HAP-1 (cell line): ENCODE data around the gene SAMHD1.
"Not testable (repeated sequence)": the region's sequence is repeated elsewhere in the genome, so short reads cannot be mapped to it uniquely, and the experiment has no call there.

Source experiments
- DNase-seq, 2 experiments: peaks; one replicate each; pipeline ENCODE4 v3.0.0-alpha.2; 2016 to 2020; ENCODE audit warnings: low spot score in 2 of 2
- H3K27me3 ChIP-seq: fragments of 250-450 bp; sonication (Bioruptor Pico); 2 replicates; pipeline ENCODE4 v1.5.1; 2020; ENCODE audit warnings: low read depth, mild to moderate bottlenecking, moderate library complexity
- H3K36me3 ChIP-seq: fragments of 250-450 bp; sonication (Bioruptor Pico); replicated peaks from 2 replicates; pipeline ENCODE4 v1.5.1; 2020; ENCODE audit warnings: mild to moderate bottlenecking
- H3K4me1 ChIP-seq: fragments of 250-450 bp; sonication (Bioruptor Pico); 2 replicates; pipeline ENCODE4 v1.5.1; 2020; ENCODE audit warnings: mild to moderate bottlenecking
- H3K4me3 ChIP-seq: fragments of 250-450 bp; sonication (Bioruptor Pico); 2 replicates; pipeline ENCODE4 v1.5.1; 2020; ENCODE audit warnings: mild to moderate bottlenecking, moderate library complexity
- H3K9me3 ChIP-seq: fragments of 250-450 bp; sonication (Bioruptor Pico); 2 replicates; pipeline ENCODE4 v1.5.1; 2020; ENCODE audit warnings: mild to moderate bottlenecking, moderate library complexity
- in situ Hi-C: fragments of 300-500 bp; cut with MboI; formaldehyde crosslinking; loops from 3 replicates; pipeline ENCODE4 v1.14.3; 2020; ENCODE audit warnings: low sequenced_read_pairs, inconsistent platforms, mixed read lengths

SAMHD1 gene

GRCh38 chr20:36936761-36937401, 14.6 kb downstream of the SAMHD1 start:
- H3K9me3 ChIP-seq, in situ Hi-C loops, H3K4me3 ChIP-seq, DNase-seq, H3K27me3 ChIP-seq: not testable (repeated sequence)
- H3K4me1 ChIP-seq: peaks cover 16% of the 10 kb centered on the region
- H3K36me3 ChIP-seq: peaks cover 11% of the 10 kb centered on the region

- Histone ChIP-seq H3K4me1 (peaks cover 12% of the 10 kb centered on the region), H3K27me3 (no peaks in the 10 kb centered on the region), H3K9me3 (no peaks in the 10 kb centered on the region), H3K4me3 (no peak overlapping the region), H3K36me3 (peaks cover 11% of the 10 kb centered on the region)
- in situ Hi-C loops: no loop called here
- no peak for DNase-seq
Observed at GRCh38 chr20:36936341-36936740, 15.2 kb downstream of the SAMHD1 start.

GRCh38 chr20:36933571-36933970, 17.9 kb downstream of the SAMHD1 start:
- H3K27me3 ChIP-seq, H3K4me1 ChIP-seq, H3K9me3 ChIP-seq, DNase-seq, H3K4me3 ChIP-seq, H3K36me3 ChIP-seq, in situ Hi-C loops: not testable (repeated sequence)

- no peak for DNase-seq
- no peak overlapping the region for H3K4me3 ChIP-seq
Observed at GRCh38 chr20:36932476-36933426, 18.8 kb downstream of the SAMHD1 start.

GRCh38 chr20:36932067-36932466, 19.4 kb downstream of the SAMHD1 start:
- in situ Hi-C loops, DNase-seq, H3K27me3 ChIP-seq, H3K4me1 ChIP-seq, H3K9me3 ChIP-seq, H3K4me3 ChIP-seq: not testable (repeated sequence)
- peaks cover 14% of the 10 kb centered on the region for H3K36me3 ChIP-seq

More at GRCh38 chr20:36932476-36933426, 18.8 kb downstream of the SAMHD1 start:
- Histone ChIP-seq H3K9me3 (no peaks in the 10 kb centered on the region), H3K4me1 (no peaks in the 10 kb centered on the region), H3K36me3 (peaks cover 11% of the 10 kb centered on the region), H3K27me3 (no peaks in the 10 kb centered on the region)
- in situ Hi-C loops: no loop called here

- in situ Hi-C loops: no loop called here
- Histone ChIP-seq H3K4me3 (no peak overlapping the region), H3K9me3 (no peaks in the 10 kb centered on the region), H3K27me3 (no peaks in the 10 kb centered on the region), H3K36me3 (peaks cover 18% of the 10 kb centered on the region), H3K4me1 (no peaks in the 10 kb centered on the region; the same call in 1 of the 2 replicates)
- no peak for DNase-seq
Observed at GRCh38 chr20:36929691-36930090, 21.8 kb downstream of the SAMHD1 start.

GRCh38 chr20:36929290-36929689, 22.2 kb downstream of the SAMHD1 start:
- Histone ChIP-seq H3K27me3 (no peaks in the 10 kb centered on the region), H3K4me1 (no peaks in the 10 kb centered on the region; the same call in none of the 2 replicates), H3K9me3 (no peaks in the 10 kb centered on the region), H3K36me3 (peaks cover 18% of the 10 kb centered on the region), H3K4me3 (no peak overlapping the region)
- no peak for DNase-seq
- in situ Hi-C loops: no loop called here

- DNase-seq: no peak
- Histone ChIP-seq H3K36me3 (peaks cover 14% of the 10 kb centered on the region), H3K4me1 (no peaks in the 10 kb centered on the region; the same call in none of the 2 replicates), H3K4me3 (no peak overlapping the region), H3K9me3 (no peaks in the 10 kb centered on the region), H3K27me3 (no peaks in the 10 kb centered on the region)
- in situ Hi-C loops: no loop called here
Observed at GRCh38 chr20:36927704-36928103, 23.8 kb downstream of the SAMHD1 start.

- in situ Hi-C loops: no loop called here
- Histone ChIP-seq H3K9me3 (no peaks in the 10 kb centered on the region), H3K27me3 (no peaks in the 10 kb centered on the region), H3K4me3 (no peak overlapping the region), H3K4me1 (no peaks in the 10 kb centered on the region; the same call in none of the 2 replicates), H3K36me3 (peaks cover 14% of the 10 kb centered on the region)
- DNase-seq: no peak
Observed at GRCh38 chr20:36926653-36927200, 24.8 kb downstream of the SAMHD1 start.

GRCh38 chr20:36925234-36925633, 26.3 kb downstream of the SAMHD1 start:
- H3K4me3 ChIP-seq: no peak overlapping the region
- H3K27me3 ChIP-seq: no peaks in the 10 kb centered on the region
- no peaks in the 10 kb centered on the region; the same call in none of the 2 replicates for H3K4me1 ChIP-seq
- in situ Hi-C loops: no loop called here
- peaks cover 11% of the 10 kb centered on the region for H3K36me3 ChIP-seq
- DNase-seq: peak in 1 of 2 experiments; percentile 10
- H3K9me3 ChIP-seq: no peaks in the 10 kb centered on the region

- no peaks in the 10 kb centered on the region for H3K27me3 ChIP-seq
- no peaks in the 10 kb centered on the region for H3K9me3 ChIP-seq
- no peak overlapping the region for H3K4me3 ChIP-seq
- in situ Hi-C loops: no loop called here
- peaks cover 11% of the 10 kb centered on the region for H3K36me3 ChIP-seq
- no peak for DNase-seq
- H3K4me1 ChIP-seq: no peaks in the 10 kb centered on the region; the same call in none of the 2 replicates
Observed at GRCh38 chr20:36924167-36925045, 27.1 kb downstream of the SAMHD1 start.

- Histone ChIP-seq H3K4me1 (no peaks in the 10 kb centered on the region; the same call in 1 of the 2 replicates), H3K27me3 (no peaks in the 10 kb centered on the region), H3K9me3 (no peaks in the 10 kb centered on the region), H3K4me3 (no peak overlapping the region), H3K36me3 (no peaks in the 10 kb centered on the region; the same call in none of the 2 replicates)
- in situ Hi-C loops: no loop called here
- DNase-seq: no peak
Observed at GRCh38 chr20:36920334-36920730, 31.2 kb downstream of the SAMHD1 start.

- no peaks in the 10 kb centered on the region for H3K9me3 ChIP-seq
- DNase-seq: peak; percentile 46 to 52
- no peak overlapping the region for H3K4me3 ChIP-seq
- no peaks in the 10 kb centered on the region; the same call in 1 of the 2 replicates for H3K4me1 ChIP-seq
- no peaks in the 10 kb centered on the region; the same call in none of the 2 replicates for H3K36me3 ChIP-seq
- no peaks in the 10 kb centered on the region for H3K27me3 ChIP-seq
- in situ Hi-C loops: no loop called here
Observed at GRCh38 chr20:36919715-36920333, 31.7 kb downstream of the SAMHD1 start.
